ENCODE measurements around the gene CDK1.

GRCh38 chr10:60753152-60753551 lies 25.1 kb upstream of the CDK1 start:
- TF ChIP-seq CTCF (IDR thresholded peaks at IDR 0.05; ENCODE audit: low read length) (no peak), EZH2phosphoT487 (IDR thresholded peaks at IDR 0.05; ENCODE audit: low read length) (no peak), EZH2 (optimal IDR thresholded peaks at IDR 0.05; ENCODE audit: low read depth, low read length) (no peak)
